Testis (tissue), 2 donors: ENCODE results near the gene C20orf202.
"Not testable (repeated sequence)": the region's sequence is repeated elsewhere in the genome, so short reads cannot be mapped to it uniquely, and the experiment has no call there.

Source experiments
- CTCF ChIP-seq, 3 experiments: fragments of 450-650 bp in 2 of 3; fragments of 200-600 bp in 1 of 3; sonication (generic) in 1 of 3; IDR thresholded peaks; one replicate each; pipeline ENCODE4 v1.5.1; 2016 to 2019; ENCODE audit warnings: antibody characterized with exemption in 3 of 3, mild to moderate bottlenecking in 2 of 3, moderate library complexity in 1 of 3
- POLR2A ChIP-seq: fragments of 450-650 bp; IDR thresholded peaks from one replicate; pipeline ENCODE4 v1.6.1; 2017; ENCODE audit warnings: antibody characterized with exemption, mild to moderate bottlenecking, moderate library complexity

GRCh38 chr20:1250282-1250681 lies 47.0 kb downstream of the C20orf202 start:
- not testable (repeated sequence) for TF ChIP-seq POLR2A; CTCF (IDR thresholded peaks at IDR 0.05)
